Measurements from ENCODE around the gene KRT72. TPM values are rescaled to one million over a fixed set of nuclear protein-coding genes. Genes with fewer than 3 reads are reported as not detected.
A peak's percentile ranks its signal among the peaks of the same experiment; 100 is the strongest.

Gene KRT72
- total RNA-seq (2014; rRNA removed; shearing (Covaris generic)) (not detected in 2 replicates), polyA plus RNA-seq (2016; fragmentation: Nextera tagmentation; extraction: Ambion mirVana) (not detected in 2 replicates)

GRCh38 chr12:52600941-52601481 is at the start of gene KRT72:
KRT72 (minus strand) TSS chr12:52601463; CDS start chr12:52601452, 11 bp downstream.
- no peaks in the 10 kb centered on the region for H4K20me1 ChIP-seq (ENCODE audit: insufficient read depth)
- H3K4me3 ChIP-seq, result no peak within 1 kb of the TSS
- H3K27ac ChIP-seq, result no peak within 1 kb of the TSS
- no peaks in the 10 kb centered on the region for H3F3A ChIP-seq (ENCODE audit: insufficient read depth)
- 37 to 38% methylated on average over 48 of the region's 48 CpGs for WGBS, 2 experiments (ENCODE audit: low coverage in 1 of 2, low lambda C conversion rate in 2 of 2, missing lambda C conversion rate in 2 of 2)
- no peak within 1 kb of the TSS for H3K4me2 ChIP-seq (ENCODE audit: unreplicated experiment)
- peaks cover 51% of the 10 kb centered on the region for H3K27me3 ChIP-seq (replicated peaks; ENCODE audit: insufficient read depth)
- no peak for TF ChIP-seq EZH2phosphoT487 (IDR thresholded peaks at IDR 0.05; ENCODE audit: insufficient read depth, low read depth)
- no peak for TF ChIP-seq EZH2 (IDR thresholded peaks at IDR 0.05; ENCODE audit: insufficient read depth, poor library complexity, severe bottlenecking)
- H2AFZ ChIP-seq, result no peak within 1 kb of the TSS
- H3K36me3 ChIP-seq (ENCODE audit: low read depth), result no peaks in the 10 kb centered on the region
- in situ Hi-C loops (cut with MboI), result no loop called here
- H3K9ac ChIP-seq, result no peak within 1 kb of the TSS
- H3K9me3 ChIP-seq (ENCODE audit: low read depth), result no peaks in the 10 kb centered on the region
- H3K4me1 ChIP-seq (ENCODE audit: insufficient read depth), result 0 out of 2 replicates have a peak, but pooled peaks cover 4% of the 10 kb centered on the region
- DNase-seq, result no peak
- H3K9me2 ChIP-seq (ENCODE audit: insufficient read depth), result no peaks in the 10 kb centered on the region
- no peaks in the 10 kb centered on the region for H3K79me2 ChIP-seq (ENCODE audit: insufficient read depth)

GRCh38 chr12:52650520-52651081 is 49.3 kb upstream of the KRT72 start:
- H3K79me2 ChIP-seq (ENCODE audit: insufficient read depth), result no peaks in the 10 kb centered on the region
- no peaks in the 10 kb centered on the region for H4K20me1 ChIP-seq (ENCODE audit: insufficient read depth)
- peaks cover 53% of the 10 kb centered on the region for H3K27me3 ChIP-seq (replicated peaks; ENCODE audit: insufficient read depth)
- no peak overlapping the region for H3K9ac ChIP-seq
- peak; percentile 24 for DNase-seq
- no peaks in the 10 kb centered on the region for H3K36me3 ChIP-seq (ENCODE audit: low read depth)
- H3K9me2 ChIP-seq (ENCODE audit: insufficient read depth), result no peaks in the 10 kb centered on the region
- H3K4me2 ChIP-seq (ENCODE audit: unreplicated experiment), result no peak overlapping the region
- no peaks in the 10 kb centered on the region for H3K9me3 ChIP-seq (ENCODE audit: low read depth)
- H2AFZ ChIP-seq, result no peak overlapping the region
- H3K4me3 ChIP-seq, result no peak overlapping the region; the same call in 1 of the 2 replicates
- in situ Hi-C loops (cut with MboI), result no loop called here
- WGBS, 2 experiments (ENCODE audit: low coverage in 1 of 2, low lambda C conversion rate in 2 of 2, missing lambda C conversion rate in 2 of 2), result 6 to 7% methylated on average over 12 of the region's 12 CpGs
- no peak for TF ChIP-seq EZH2phosphoT487 (IDR thresholded peaks at IDR 0.05; ENCODE audit: insufficient read depth, low read depth)
- no peak for TF ChIP-seq EZH2 (IDR thresholded peaks at IDR 0.05; ENCODE audit: insufficient read depth, poor library complexity, severe bottlenecking)
- no peaks in the 10 kb centered on the region for H3F3A ChIP-seq (ENCODE audit: insufficient read depth)
- no peak overlapping the region for H3K27ac ChIP-seq
- H3K4me1 ChIP-seq (ENCODE audit: insufficient read depth), result no peaks in the 10 kb centered on the region

- in situ Hi-C loops (cut with MboI), result no loop called here
- H2AFZ ChIP-seq, result no peak overlapping the region
- H3K4me2 ChIP-seq (ENCODE audit: unreplicated experiment), result no peak overlapping the region
- H3K27me3 ChIP-seq (replicated peaks; ENCODE audit: insufficient read depth), result peaks cover 49% of the 10 kb centered on the region
- H3K4me3 ChIP-seq, result no peak overlapping the region
- no peaks in the 10 kb centered on the region for H3K9me3 ChIP-seq (ENCODE audit: low read depth)
- TF ChIP-seq EZH2 (IDR thresholded peaks at IDR 0.05; ENCODE audit: insufficient read depth, poor library complexity, severe bottlenecking), result no peak
- TF ChIP-seq EZH2phosphoT487 (IDR thresholded peaks at IDR 0.05; ENCODE audit: insufficient read depth, low read depth), result no peak
- no peaks in the 10 kb centered on the region for H4K20me1 ChIP-seq (ENCODE audit: insufficient read depth)
- H3K79me2 ChIP-seq (ENCODE audit: insufficient read depth), result no peaks in the 10 kb centered on the region
- H3K9ac ChIP-seq, result no peak overlapping the region
- H3K27ac ChIP-seq, result no peak overlapping the region
- no peaks in the 10 kb centered on the region for H3K9me2 ChIP-seq (ENCODE audit: insufficient read depth)
- no peaks in the 10 kb centered on the region for H3K36me3 ChIP-seq (ENCODE audit: low read depth)
- H3K4me1 ChIP-seq (ENCODE audit: insufficient read depth), result no peaks in the 10 kb centered on the region
- WGBS, 2 experiments (ENCODE audit: low coverage in 1 of 2, low lambda C conversion rate in 2 of 2, missing lambda C conversion rate in 2 of 2), result 24 to 27% methylated on average over 6 of the region's 6 CpGs
- H3F3A ChIP-seq (ENCODE audit: insufficient read depth), result no peaks in the 10 kb centered on the region
- no peak for DNase-seq
Measured at GRCh38 chr12:52649066-52649465, 47.8 kb upstream of the KRT72 start.

GRCh38 chr12:52648012-52648550 is 46.8 kb upstream of the KRT72 start:
- Histone ChIP-seq H2AFZ (no peak overlapping the region), H3K9me2 (ENCODE audit: insufficient read depth) (no peaks in the 10 kb centered on the region), H3K9me3 (ENCODE audit: low read depth) (no peaks in the 10 kb centered on the region), H3F3A (ENCODE audit: insufficient read depth) (no peaks in the 10 kb centered on the region), H3K4me1 (ENCODE audit: insufficient read depth) (no peaks in the 10 kb centered on the region), H3K79me2 (ENCODE audit: insufficient read depth) (no peaks in the 10 kb centered on the region), H3K4me3 (no peak overlapping the region), H3K9ac (no peak overlapping the region), H3K27me3 (replicated peaks; ENCODE audit: insufficient read depth) (peaks cover 49% of the 10 kb centered on the region), H4K20me1 (ENCODE audit: insufficient read depth) (no peaks in the 10 kb centered on the region), H3K27ac (no peak overlapping the region), H3K4me2 (ENCODE audit: unreplicated experiment) (no peak overlapping the region), H3K36me3 (ENCODE audit: low read depth) (no peaks in the 10 kb centered on the region)
- TF ChIP-seq EZH2phosphoT487 (IDR thresholded peaks at IDR 0.05; ENCODE audit: insufficient read depth, low read depth), result no peak
- no peak for TF ChIP-seq EZH2 (IDR thresholded peaks at IDR 0.05; ENCODE audit: insufficient read depth, poor library complexity, severe bottlenecking)
- WGBS, 2 experiments (ENCODE audit: low coverage in 1 of 2, low lambda C conversion rate in 2 of 2, missing lambda C conversion rate in 2 of 2), result 72 to 75% methylated on average over 8 of the region's 8 CpGs
- in situ Hi-C loops (cut with MboI), result no loop called here
- no peak for DNase-seq
